GM19452 (cell line): ENCODE results near the gene RBFOX1.

Experiments
- ATAC-seq: cut with Tn5 transposase; IDR thresholded peaks from one replicate; pipeline ENCODE4 v1.9.1; 2021; ENCODE audit not compliant: unreplicated experiment

Gene RBFOX1

DNA sequence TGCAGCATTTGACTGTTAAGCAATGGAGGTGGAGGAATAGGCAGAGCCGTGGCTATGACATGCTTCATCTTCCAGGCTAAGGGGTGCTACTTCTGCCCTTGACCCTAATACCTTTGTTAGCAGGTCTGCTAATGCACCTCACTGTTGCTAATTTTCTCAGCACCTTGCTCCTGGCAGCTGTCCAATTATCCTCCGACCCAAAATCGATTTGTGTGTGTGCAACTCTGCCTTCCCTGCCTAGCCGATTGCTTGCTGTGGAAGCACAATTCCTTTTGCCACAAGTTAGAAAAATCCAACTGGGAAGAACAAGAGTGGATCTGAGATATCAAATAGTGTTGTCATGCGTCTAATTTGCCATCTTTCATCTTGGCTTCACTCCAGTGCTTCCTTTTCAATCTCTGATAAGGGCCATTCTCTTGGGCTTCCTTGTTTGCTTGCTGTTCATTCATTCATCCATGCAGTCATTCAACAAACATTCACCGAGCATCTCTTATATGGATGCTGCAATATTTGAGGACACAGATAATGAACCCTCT lies 422.8 kb downstream of the RBFOX1 start:
- ATAC-seq, result no peak
